ENCODE results near the gene MCF2L.

MCF2L gene

GRCh38 chr13:112956571-112957294 is 12.3 kb upstream of the MCF2L start:
- Histone ChIP-seq H3K4me1 (no peaks in the 10 kb centered on the region), H3K9me3 (no peaks in the 10 kb centered on the region), H3K4me3 (ENCODE audit: low read depth, low read length) (no peak overlapping the region), H3K36me3 (no peaks in the 10 kb centered on the region), H3K27me3 (no peaks in the 10 kb centered on the region)
- no peak for DNase-seq
- TF ChIP-seq CTCF (IDR thresholded peaks at IDR 0.05; ENCODE audit: low read depth, low read length), result no peak

- Histone ChIP-seq H3K4me3 (ENCODE audit: low read depth, low read length) (no peak overlapping the region), H3K36me3 (no peaks in the 10 kb centered on the region), H3K4me1 (no peaks in the 10 kb centered on the region), H3K9me3 (no peaks in the 10 kb centered on the region), H3K27me3 (no peaks in the 10 kb centered on the region)
- no peak for TF ChIP-seq CTCF (IDR thresholded peaks at IDR 0.05; ENCODE audit: low read depth, low read length)
- no peak for DNase-seq
These were observed 11.7 kb upstream of the MCF2L start for GRCh38 chr13:112957295-112957677.

- Histone ChIP-seq H3K36me3 (no peaks in the 10 kb centered on the region), H3K9me3 (no peaks in the 10 kb centered on the region), H3K4me3 (ENCODE audit: low read depth, low read length) (no peak overlapping the region), H3K27me3 (no peaks in the 10 kb centered on the region), H3K4me1 (no peaks in the 10 kb centered on the region)
- TF ChIP-seq CTCF (IDR thresholded peaks at IDR 0.05; ENCODE audit: low read depth, low read length), result no peak
- DNase-seq, result no peak
These were observed 10.7 kb upstream of the MCF2L start for GRCh38 chr13:112958127-112958989.

- no peak overlapping the region for H3K4me3 ChIP-seq (ENCODE audit: low read depth, low read length)
- no peaks in the 10 kb centered on the region for H3K27me3 ChIP-seq
- DNase-seq, result no peak
- H3K9me3 ChIP-seq, result no peaks in the 10 kb centered on the region
- no peak for TF ChIP-seq CTCF (IDR thresholded peaks at IDR 0.05; ENCODE audit: low read depth, low read length)
- H3K4me1 ChIP-seq, result no peaks in the 10 kb centered on the region
- H3K36me3 ChIP-seq, result no peaks in the 10 kb centered on the region
These were observed 9.8 kb upstream of the MCF2L start for GRCh38 chr13:112959206-112959605.

GRCh38 chr13:112959701-112960542 is 9.1 kb upstream of the MCF2L start:
- Histone ChIP-seq H3K27me3 (no peaks in the 10 kb centered on the region), H3K4me3 (ENCODE audit: low read depth, low read length) (no peak overlapping the region), H3K36me3 (no peaks in the 10 kb centered on the region), H3K4me1 (no peaks in the 10 kb centered on the region), H3K9me3 (no peaks in the 10 kb centered on the region)
- no peak for TF ChIP-seq CTCF (IDR thresholded peaks at IDR 0.05; ENCODE audit: low read depth, low read length)
- no peak for DNase-seq
